ENCODE data around the gene COPA.

Gene COPA

GRCh38 chr1:160362168-160362957 lies 19.3 kb upstream of the COPA start:
- no peak for DNase-seq

GRCh38 chr1:160361814-160362167 lies 18.7 kb upstream of the COPA start:
- DNase-seq, result no peak

DNA sequence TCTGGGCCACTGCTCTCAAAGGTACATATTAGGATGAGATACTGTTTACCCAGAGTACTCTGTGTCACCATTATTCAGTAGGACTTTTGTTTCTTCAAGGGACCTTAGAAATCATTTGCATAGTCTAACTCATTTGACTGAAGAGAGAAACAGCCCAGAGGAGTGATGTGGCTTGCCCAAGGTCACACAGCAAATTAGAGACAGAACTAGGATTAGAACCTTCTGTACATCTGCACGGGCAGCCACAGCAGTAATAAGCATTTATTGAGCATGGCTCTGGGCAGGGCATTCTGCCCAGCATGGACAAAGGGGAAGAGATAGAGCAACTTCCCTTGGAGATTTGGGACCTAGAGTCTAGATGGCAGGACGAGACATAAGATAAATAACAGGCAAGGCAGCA lies 18.1 kb upstream of the COPA start:
- no peak for DNase-seq

DNA sequence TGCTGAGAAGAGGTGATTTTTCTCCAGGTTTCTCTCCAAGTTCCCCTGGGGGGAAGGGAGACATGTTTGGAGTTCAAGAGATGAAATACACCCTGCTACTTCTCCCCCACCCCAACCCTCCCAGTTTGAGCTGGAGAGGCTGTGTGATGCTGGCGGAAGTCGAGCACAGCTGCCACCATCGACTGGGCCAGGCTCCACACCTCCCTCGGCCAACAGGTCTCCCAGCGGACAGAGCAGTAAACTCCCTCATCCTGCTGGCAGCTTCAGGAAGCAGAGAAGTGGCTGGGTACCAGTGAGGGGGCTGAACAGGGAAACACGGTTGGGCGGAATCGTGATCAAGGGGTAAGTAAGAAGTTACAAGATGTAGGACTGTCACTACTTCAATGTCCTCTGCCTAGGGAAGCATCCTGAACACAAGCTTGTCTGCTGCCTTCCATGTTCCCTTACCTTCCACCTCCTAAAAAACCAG lies 17.2 kb upstream of the COPA start:
- no peak for DNase-seq

DNA sequence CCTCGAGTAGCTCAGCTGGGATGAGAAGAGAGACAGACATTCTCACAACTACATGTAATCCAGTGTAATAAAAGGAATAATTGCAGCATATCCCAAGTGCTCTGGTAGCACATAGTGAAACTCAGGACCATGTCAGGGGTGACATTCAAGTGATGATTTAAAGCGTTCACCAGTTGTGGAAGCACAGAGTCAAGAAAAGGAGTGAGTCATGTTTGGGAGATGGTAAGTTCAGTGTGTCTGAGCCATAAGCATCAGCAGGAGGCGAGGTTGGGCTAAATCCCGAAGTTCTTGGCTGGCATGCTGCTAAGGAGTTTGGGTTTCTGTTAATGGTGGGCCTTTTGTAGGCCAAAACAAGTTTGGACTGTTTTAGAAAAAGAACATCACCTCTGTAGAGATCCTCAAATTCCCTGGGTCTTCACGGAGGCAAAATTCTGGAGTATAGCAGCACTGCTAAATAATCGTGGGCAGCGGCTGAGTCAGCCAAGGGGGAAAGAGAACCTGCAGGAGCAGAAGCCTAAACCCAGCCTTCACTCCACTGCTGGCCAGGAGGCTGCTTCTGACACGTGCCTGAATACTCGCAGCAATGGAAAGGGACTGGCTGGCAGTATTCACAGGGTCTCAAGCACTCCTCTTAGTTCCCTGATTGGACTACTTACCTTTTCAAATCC lies 16.6 kb upstream of the COPA start:
- no peak for DNase-seq

DNA sequence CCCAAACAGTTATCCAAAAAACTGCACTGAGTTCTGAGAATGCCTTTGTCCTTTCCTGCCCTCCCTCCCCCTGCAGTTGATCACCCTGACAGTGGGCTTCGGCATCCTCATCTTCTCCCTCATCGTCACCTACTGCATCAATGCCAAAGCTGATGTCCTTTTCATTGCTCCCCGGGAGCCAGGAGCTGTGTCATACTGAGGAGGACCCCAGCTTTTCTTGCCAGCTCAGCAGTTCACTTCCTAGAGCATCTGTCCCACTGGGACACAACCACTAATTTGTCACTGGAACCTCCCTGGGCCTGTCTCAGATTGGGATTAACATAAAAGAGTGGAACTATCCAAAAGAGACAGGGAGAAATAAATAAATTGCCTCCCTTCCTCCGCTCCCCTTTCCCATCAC lies 15.0 kb upstream of the COPA start:
- DNase-seq, result no peak

GRCh38 chr1:160357286-160358002 lies 14.4 kb upstream of the COPA start:
- no peak for DNase-seq

DNA sequence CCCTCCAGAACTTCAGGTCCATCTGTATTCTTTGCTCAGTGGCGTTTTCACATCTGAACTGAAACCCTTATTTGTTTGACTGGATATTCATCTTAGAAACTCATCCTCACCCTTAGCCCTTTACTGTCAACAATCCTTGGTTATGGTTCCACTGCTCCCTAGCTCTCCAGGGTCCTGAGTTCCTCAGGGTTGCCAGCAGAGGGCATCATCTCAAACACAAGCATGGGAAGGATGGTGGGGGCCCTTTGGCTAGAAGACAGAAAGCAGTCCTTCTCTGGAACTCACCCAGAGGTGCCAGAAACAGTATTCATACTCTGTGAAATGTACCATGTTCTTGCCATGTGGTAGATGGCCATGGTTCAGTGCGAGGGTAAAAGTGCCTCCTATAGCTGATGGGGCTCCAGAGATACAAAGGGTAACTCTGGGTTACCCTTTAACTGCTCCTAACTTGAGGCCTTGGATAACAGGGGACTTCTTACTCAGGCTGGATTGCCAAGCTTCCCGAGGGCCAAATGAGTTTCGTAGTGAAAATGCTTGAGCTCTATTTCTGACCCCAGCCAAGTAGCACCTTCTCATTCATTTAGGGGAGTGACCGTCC lies 11.4 kb upstream of the COPA start:
- DNase-seq, result no peak

- DNase-seq, result no peak
Observed at GRCh38 chr1:160353223-160353622, 10.2 kb upstream of the COPA start.

- no peak for DNase-seq
Observed at GRCh38 chr1:160352555-160352954, 9.5 kb upstream of the COPA start.

DNA sequence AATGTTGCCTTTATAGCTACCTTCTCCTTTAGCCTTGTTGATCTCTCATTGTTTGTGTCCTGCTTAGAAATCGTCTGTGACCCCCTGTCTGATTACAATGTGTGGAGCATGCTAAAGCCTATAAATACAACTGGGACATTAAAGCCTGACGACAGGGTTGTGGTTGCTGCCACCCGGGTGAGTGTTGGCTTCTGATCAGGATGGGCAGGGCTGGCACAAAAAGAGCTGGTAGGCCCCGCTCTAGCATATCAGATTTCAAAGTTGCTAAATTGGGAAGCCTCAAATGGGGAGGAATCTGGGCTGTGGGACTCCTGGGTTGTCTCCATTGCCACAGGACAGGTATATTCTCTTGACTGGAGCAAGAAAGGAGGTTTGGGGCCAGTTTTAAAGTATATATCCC lies 8.6 kb upstream of the COPA start:
- no peak for DNase-seq

GRCh38 chr1:160346958-160347357 lies 3.9 kb upstream of the COPA start:
- DNase-seq, result no peak

DNA sequence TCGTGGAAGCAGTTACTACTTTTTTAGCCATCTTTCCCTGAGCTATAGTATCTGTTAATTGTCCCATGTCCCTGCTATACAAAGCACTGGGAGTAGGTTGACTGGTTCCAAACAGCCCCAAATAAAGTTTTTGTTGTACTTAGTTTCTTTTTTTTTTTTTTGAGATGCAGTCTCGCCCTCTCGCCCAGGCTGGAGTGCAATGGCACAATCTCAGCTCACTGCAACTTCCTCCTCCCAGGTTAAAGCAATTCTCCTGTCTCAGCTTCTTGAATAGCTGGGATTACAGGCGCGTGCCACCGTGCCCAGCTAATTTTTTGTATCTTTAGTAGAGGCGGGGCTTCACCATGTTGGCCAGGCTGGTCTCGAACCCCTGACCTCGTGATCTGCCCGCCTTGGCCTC lies 3.4 kb upstream of the COPA start:
- DNase-seq, result no peak

DNA sequence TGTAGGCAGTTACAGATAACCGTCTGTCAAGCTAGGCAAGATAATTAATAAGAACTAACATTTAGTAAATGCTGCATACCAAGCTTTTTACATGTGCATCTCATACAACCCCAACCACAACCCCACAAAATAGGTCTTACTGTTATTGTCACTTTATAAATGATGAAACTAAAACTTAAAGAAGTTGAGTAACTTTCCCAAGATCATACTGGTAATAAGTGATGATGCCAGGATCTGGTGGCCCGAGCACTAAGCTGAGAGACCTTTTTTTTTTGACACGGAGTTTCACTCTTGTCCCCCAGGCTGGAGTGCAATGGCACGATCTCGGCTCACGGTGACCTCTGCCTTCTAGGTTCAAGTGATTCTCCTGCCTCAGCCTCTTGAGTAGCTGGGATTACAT lies 1.9 kb upstream of the COPA start:
- DNase-seq, result no peak

- DNase-seq, result no peak
Observed at GRCh38 chr1:160344241-160344640, 1.2 kb upstream of the COPA start.

- no peak for DNase-seq
Observed at GRCh38 chr1:160342526-160342925, 524 bp downstream of the COPA start.

- DNase-seq, result no peak
Observed at GRCh38 chr1:160340866-160341265, 2.2 kb downstream of the COPA start.

GRCh38 chr1:160340146-160340545 lies 2.9 kb downstream of the COPA start:
- DNase-seq, result no peak

DNA sequence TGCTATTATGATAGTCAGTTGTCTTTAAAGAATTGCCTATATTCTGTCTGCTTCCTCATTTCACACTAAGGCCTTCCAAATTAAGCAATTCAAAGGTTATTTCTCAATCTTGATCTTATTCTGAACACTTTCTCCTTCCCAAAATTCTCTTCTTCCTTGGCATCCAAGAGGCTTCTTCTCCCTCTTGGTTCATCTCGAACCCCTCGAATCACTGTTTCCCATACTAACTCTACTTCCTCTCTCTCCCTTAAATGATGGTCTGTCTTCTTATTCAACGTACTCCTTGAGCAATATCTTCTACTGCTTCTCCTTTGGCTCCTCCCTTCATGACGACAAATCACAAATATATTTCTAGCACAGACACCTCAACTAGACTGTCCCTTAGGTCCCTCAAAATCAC lies 4.5 kb downstream of the COPA start:
- DNase-seq, result no peak

GRCh38 chr1:160332516-160332915 lies 10.5 kb downstream of the COPA start:
- DNase-seq, result no peak

DNA sequence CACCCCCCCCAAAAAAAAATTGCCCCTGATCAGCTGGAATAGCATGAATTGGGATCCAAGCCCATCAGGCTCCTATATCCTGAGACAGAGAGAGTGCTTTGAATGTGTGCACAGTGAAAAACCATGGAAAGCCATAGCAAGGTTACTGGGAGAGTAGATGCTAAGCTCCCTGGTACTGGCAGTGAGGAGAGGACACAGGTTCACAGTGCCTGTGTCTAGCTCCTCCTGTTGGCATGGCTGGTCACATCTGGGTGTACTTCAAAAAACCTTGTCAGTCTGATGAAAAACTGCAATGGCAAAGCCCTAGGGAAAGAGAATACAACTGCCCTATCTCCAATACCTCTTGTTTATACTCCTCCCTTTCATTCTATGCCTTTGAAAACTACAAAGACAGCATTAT lies 12.9 kb downstream of the COPA start:
- DNase-seq, result no peak

DNA sequence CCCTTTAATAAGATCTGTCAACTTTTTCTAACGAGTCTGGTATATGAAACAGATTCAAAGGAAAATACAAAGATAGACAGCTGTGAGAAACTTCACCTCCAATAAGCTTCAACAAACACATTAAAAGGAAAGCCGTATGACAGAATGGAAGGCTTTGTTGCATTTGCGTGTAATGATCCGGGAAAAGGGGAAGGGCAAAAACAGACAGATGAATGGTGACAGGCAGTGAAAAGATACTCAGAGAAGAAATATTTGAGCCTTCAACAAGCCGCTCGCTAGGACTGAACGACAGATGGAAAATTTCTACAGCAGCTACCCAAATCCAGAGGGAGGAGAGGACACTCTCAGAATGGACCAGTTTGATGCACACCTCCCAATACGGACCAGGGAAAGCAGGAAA lies 14.9 kb downstream of the COPA start:
- DNase-seq, result no peak

- DNase-seq, result no peak
Observed at GRCh38 chr1:160326418-160326817, 16.6 kb downstream of the COPA start.

GRCh38 chr1:160325252-160325651 lies 17.8 kb downstream of the COPA start:
- no peak for DNase-seq
